HPDE6-E6E7 (cell line): ENCODE data around the gene RPTN.

Experiments
- DNase-seq: peaks from one replicate; pipeline ENCODE4 v3.0.0; 2011; ENCODE audit warnings: missing footprints; ENCODE audit errors: extremely low spot score

RPTN gene

DNA sequence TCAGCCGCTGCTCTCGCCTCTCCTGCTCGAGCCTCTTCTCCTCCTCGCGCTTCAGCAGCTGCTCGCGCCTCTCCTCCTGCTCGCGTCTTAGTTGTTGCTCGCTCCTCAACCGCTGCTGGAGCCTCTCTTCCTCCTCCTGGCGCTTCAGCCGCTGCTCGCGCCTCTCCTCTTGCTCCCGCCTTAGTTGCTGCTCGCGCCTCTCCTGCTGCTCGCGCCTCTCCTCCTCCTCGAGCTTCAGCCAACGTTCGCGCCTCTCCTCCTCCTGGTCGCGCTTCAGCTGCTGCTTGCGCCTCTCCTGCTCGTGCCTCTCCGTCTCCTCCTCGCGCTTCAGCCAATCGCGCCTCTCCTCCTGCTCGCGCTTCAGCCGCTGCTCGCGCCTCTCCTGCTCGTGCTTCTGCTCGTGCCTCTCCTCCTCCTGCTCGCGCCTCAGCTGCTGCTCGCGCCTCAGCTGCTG lies 47.5 kb downstream of the RPTN start:
- DNase-seq = no peak

DNA sequence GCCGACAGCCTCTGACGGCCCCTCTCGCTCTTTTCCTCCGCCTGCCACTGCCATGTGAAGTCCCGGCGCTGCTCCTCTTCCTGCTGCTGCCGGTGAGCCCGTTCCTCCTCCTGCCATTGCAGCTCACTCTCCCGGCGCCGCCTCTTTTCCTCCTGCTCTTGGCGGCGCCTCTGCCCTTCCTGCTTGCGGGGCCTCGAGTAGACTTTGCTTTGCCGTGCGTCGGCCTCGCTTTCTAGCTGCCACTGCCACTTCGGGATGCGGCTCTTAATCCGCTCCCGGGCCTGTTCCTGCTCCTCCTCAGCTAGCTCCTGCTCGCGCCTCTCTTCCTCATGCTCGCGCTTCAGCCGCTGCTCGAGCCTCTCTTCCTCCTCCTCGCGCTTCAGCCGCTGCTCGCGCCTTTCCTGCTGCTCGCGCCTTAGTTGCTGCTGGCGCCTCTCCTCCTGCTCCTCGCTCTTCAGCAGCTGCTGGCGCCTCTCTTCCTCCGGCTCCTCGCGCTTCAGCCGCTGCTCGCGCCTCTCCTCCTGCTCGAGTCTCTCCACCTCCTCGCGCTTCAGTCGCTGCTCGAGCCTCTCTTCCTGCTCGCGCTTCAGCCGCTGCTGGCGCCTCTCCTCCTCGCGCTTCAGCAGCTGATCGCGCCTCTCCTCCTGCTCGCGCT lies 48.0 kb downstream of the RPTN start:
- DNase-seq = peak; percentile 31

DNA sequence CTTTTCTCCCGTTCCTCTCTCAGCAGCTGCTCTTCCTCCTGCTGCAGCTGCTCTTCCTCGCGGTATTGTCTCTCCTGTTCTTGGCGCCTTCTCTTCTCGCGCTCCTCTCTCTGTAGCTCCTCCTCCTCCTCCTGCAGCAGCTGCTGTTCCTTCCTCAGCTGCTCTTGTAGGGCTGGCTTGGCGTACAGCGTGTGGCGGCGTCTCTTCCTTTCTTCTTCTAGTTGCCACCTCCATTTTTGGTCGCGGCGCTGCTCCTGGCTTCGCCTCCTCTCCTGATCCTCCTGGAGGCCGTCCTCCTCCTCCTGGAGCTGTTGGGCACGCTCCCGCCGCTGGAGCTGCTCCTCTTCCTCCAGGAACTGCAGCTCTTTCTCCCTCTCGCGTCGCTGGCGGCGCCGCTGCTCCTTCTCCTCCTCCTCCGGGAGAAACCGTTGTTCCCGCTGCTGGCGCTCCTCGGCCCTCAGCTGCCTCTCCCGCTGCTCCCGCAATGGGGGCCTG lies 48.6 kb downstream of the RPTN start:
- no peak for DNase-seq

DNA sequence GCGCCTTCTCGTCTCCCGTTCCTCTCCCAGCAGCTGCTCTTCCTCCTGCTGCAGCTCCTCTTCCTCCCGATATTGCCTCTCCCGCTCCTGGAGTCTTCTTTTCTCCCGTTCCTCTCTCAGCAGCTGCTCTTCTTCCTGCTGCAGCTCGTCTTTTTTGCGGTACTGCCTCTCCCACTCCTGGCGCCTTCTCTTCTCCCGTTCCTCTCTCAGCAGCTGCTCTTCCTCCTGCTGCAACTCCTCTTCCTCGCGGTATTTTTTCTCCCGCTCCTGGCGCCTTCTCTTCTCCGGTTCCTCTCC lies 49.1 kb downstream of the RPTN start:
- DNase-seq = no peak

DNA sequence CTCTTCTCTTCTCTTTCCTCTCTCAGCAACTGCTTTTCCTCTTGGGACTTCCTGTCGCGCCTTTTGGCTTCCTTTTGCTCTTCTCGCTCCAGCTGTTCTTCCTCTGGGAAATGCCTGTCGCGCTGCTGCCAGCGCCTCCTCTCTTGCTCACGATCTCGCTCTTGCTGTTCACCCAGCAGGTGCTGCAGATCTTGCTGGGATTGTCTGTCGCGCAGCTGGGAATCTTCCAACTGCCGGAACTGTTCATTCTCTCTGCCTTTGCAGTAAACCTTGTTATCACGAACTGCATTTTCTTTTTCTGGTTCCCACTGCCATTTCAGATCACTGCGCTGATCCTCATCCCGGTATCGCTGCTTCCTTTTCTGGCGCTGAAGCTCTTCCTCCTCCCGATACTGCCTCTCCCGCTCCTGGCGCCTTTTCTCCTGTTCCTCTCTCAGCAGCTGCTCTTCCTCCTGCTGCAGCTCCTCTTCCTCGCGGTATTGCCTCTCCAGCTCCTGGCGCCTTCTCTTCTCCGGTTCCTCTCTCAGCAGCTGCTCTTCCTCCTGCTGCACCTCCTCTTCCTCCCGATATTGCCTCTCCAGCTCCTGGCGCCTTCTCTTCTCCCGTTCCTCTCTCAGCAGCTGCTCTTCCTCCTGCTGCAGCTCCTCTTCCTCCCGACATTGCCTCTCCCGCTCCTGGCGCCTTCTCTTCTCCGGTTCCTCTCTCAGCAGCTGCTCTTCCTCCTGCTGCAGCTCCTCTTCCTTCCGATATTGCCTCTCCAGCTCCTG lies 49.6 kb downstream of the RPTN start:
- DNase-seq = no peak

DNA sequence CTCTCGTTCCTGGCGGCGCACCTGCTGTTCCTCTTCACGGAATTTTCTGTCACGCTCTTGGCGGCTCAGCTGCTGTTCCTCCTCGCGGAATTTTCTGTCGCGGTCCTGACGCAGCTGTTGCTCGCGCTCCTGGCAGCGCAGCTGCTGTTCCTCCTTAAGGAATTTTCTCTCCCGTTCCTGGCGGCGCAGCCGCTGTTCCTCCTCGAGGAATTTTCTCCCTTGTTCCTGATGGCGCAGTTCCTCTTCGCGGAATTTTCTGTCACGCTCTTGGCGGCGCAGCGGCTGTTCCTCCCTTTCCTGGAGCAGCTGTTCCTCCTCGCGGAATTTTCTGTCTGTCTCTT lies 50.2 kb downstream of the RPTN start:
- DNase-seq = no peak

DNA sequence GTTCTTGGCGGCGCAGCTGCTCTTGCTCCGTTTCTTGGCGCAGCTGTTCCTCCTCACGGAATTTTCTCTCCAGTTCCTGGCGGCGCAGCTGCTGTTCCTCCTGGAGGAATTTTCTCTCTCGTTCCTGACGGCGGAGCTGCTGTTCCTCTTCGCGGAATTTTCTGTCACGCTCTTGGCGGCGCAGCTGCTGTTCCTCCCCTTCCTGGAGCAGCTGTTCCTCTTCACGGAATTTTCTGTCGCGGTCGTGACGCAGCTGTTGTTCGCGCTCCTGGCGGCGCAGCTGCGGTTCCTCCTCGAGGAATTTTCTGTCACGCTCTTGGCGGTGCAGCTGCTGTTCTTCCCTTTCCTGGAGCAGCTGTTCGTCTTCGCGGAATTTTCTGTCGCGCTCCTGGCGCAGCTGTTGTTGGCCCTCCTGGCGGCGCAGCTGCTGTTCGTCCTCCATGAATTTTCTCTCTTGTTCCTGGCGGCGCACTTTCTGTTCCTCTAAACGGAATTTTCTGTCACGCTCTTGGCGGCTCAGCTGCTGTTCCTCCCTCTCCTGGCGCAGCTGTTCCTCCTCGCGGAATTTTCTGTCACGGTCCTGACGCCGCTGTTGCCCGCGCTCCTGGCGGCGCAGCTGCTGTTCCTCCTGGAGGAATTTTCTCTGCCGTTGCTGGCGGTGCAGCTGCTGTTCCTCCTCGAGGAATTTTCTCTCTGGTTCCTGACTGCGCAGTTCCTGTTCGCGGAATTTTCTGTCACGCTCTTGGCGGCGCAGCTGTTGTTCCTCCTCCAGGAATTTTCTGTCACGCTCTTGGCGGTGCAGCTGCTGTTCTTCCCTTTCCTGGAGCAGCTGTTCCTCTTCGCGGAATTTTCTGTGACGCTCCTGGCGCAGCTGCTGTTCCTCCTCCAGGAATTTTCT lies 50.8 kb downstream of the RPTN start:
- DNase-seq = no peak

DNA sequence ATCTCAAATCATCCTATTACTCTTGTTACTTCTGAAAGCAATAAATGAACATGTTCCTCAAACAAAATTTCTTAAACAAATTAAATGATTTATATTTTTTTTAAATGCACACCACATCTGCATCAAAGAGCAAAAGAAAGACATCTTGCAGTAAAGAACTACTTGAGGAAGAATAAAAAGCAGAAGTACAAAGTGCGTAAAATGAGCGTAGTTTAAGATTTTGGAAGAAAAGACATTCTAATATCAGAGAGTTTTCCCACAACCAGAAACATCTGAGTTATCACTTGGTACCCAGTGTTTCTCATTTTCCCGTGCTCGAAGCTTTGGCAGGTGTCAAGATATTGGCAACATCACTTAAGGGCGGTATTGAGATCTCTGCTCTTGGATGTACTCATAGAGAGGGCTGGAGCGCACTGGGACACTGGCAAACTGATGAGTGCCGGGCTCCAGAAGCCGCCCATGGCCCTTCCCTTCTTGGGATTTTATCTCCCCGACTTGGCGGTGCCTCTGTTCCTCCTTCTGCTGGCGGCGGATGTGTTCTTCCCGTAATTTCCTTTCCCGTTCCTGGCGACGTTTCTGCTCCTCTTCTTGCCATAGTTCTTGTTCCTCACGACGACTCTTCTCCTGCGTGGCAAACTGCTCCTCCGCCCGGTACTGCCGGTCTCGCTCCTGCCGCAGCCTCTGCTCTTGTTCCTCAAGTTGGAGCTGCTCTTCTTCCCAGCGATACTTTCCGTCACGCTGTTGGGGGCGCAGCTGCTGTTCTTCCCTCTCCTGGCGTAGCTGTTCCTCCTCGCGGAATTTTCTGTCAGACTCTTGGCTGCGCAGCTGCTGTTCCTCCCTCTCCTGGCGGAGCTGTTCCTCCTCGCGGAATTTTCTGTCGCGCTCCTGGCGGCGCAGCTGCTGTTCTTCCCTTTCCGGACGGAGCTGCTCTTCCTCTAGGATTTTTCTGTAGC lies 51.7 kb downstream of the RPTN start:
- no peak for DNase-seq

DNA sequence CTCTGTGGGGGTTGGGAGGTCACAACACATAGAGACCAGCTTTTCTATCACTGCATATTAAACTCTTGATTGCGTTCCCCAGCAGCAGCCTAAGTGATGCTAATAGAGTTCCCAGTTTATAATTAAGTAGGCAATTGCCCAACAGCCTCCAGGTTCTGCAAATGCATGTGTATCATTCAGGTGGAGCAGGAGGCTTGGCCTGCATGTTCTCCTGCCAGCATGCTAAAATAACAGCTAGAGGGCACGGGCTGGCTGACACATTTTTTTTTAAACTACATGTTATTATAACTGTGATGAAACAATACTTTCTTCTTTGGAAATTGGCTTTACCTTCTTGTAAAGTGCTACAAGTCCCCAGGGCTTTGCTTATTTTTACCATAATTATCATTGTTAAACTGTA lies 54.2 kb downstream of the RPTN start:
- no peak for DNase-seq
